ENCODE measurements around the gene NUP85. TPM values are rescaled to one million over a fixed set of nuclear protein-coding genes. Genes with fewer than 3 reads are reported as not detected.

Gene NUP85
- total and polyA plus RNA-seq, 4 donors, result 15.2 to 36.3 (median 29.5) TPM

GRCh38 chr17:75191584-75191983, 13.9 kb upstream of the NUP85 start:
- H3K9ac ChIP-seq (ENCODE audit: low read depth in 1 of 2, low read length in 2 of 2), result no peak overlapping the region
- DNase-seq (ENCODE audit: low spot score), result no peak
- TF ChIP-seq SP1 (IDR thresholded peaks at IDR 0.05) (no peak), GABPA (IDR thresholded peaks at IDR 0.05 in 1 of 2, conservative IDR thresholded peaks at IDR 0.05 in 1 of 2) (no peak), RAD21 (IDR thresholded peaks at IDR 0.05) (no peak), MAX (IDR thresholded peaks at IDR 0.05) (no peak), EGR1 (IDR thresholded peaks at IDR 0.05; ENCODE audit: low read depth in 2 of 2) (no peak), NR2F2 (IDR thresholded peaks at IDR 0.05) (no peak), ATF3 (IDR thresholded peaks at IDR 0.05) (no peak), HNF4A (conservative IDR thresholded peaks at IDR 0.05) (no peak), REST (IDR thresholded peaks at IDR 0.05) (no peak), TAF1 (conservative IDR thresholded peaks at IDR 0.05) (no peak), CTCF (IDR thresholded peaks at IDR 0.05; ENCODE audit: low read depth, low read length, missing input control) (no peak), HNF4G (IDR thresholded peaks at IDR 0.05) (no peak), RXRA (IDR thresholded peaks at IDR 0.05) (no peak), JUND (IDR thresholded peaks at IDR 0.05) (no peak), YY1 (IDR thresholded peaks at IDR 0.05) (no peak), FOXA1 (IDR thresholded peaks at IDR 0.05) (no peak), ZBTB33 (IDR thresholded peaks at IDR 0.05) (no peak), FOXA2 (IDR thresholded peaks at IDR 0.05) (no peak)

More at GRCh38 chr17:75191584-75191983, 13.9 kb upstream of the NUP85 start:
- Histone ChIP-seq H3K36me3 (ENCODE audit: control insufficient read depth in 4 of 4, insufficient read depth in 3 of 4, low read depth in 1 of 4, low read length in 3 of 4) (no peaks in the 10 kb centered on the region), H3K27ac (ENCODE audit: low read depth in 1 of 2, low read length in 2 of 2) (no peak overlapping the region), H3K4me1 (ENCODE audit: control insufficient read depth in 4 of 4, insufficient read depth in 4 of 4, low read length in 3 of 4) (peaks cover 0 to 1% (median 0%) of the 10 kb centered on the region in 4 donors), H3K4me3 (ENCODE audit: low read depth in 1 of 3, low read length in 3 of 3) (no peak overlapping the region), H3K9me3 (ENCODE audit: control insufficient read depth in 4 of 4, low read length in 3 of 4) (no peaks in the 10 kb centered on the region), H3K27me3 (ENCODE audit: control insufficient read depth in 4 of 4, insufficient read depth in 4 of 4, low read length in 3 of 4) (no peaks in the 10 kb centered on the region)
- 83% methylated on average over 4 of the region's 4 CpGs for WGBS

Data from liver (tissue), 9 donors.